H9 (cell line): ENCODE results near the gene ATP8A2. TPM values are rescaled to one million over a fixed set of nuclear protein-coding genes. Genes with fewer than 3 reads are reported as not detected.

ENCODE experiments used
- DNase-seq: peaks from one replicate; pipeline ENCODE4 v3.0.0-alpha.2; 2017
- H2AFZ ChIP-seq: one replicate; pipeline ENCODE4 v1.6.1; 2013; ENCODE audit warnings: mild to moderate bottlenecking, low read length, control low read depth, moderate library complexity
- H2AK5ac ChIP-seq: 2 replicates; pipeline ENCODE4 v1.6.1; 2013; ENCODE audit warnings: low read length, control low read depth, mixed read lengths; ENCODE audit not compliant: insufficient read length
- H2BK120ac ChIP-seq: one replicate; pipeline ENCODE4 v1.6.1; 2013; ENCODE audit warnings: low read depth, mild to moderate bottlenecking, low read length, control low read depth, inconsistent platforms; ENCODE audit not compliant: poor library complexity, severe bottlenecking
- H2BK12ac ChIP-seq: 2 replicates; pipeline ENCODE4 v1.6.1; 2013; ENCODE audit warnings: low read length, control low read depth, mixed read lengths, low read depth; ENCODE audit not compliant: insufficient read length
- H2BK15ac ChIP-seq: 2 replicates; pipeline ENCODE4 v1.6.1; 2013; ENCODE audit warnings: low read depth, low read length, control low read depth
- H2BK20ac ChIP-seq: one replicate; pipeline ENCODE4 v1.6.1; 2013; ENCODE audit warnings: low read depth, mild to moderate bottlenecking, low read length, control low read depth, inconsistent platforms; ENCODE audit not compliant: poor library complexity, severe bottlenecking
- H2BK5ac ChIP-seq: 2 replicates; pipeline ENCODE4 v1.6.1; 2013; ENCODE audit warnings: low read length, control low read depth, mixed read lengths; ENCODE audit not compliant: insufficient read length
- H3K14ac ChIP-seq: 2 replicates; pipeline ENCODE4 v1.6.1; 2013; ENCODE audit warnings: low read length, control low read depth; ENCODE audit not compliant: insufficient read depth
- H3K18ac ChIP-seq: 2 replicates; pipeline ENCODE4 v1.6.1; 2013; ENCODE audit warnings: low read depth, mild to moderate bottlenecking, mixed read lengths, low read length, control low read depth; ENCODE audit not compliant: insufficient read length
- H3K23ac ChIP-seq: 2 replicates; pipeline ENCODE4 v1.6.1; 2013; ENCODE audit warnings: low read length, control low read depth, mixed read lengths, low read depth; ENCODE audit not compliant: insufficient read length
- H3K23me2 ChIP-seq: 2 replicates; pipeline ENCODE4 v1.6.1; 2013; ENCODE audit warnings: low read depth, mild to moderate bottlenecking, mixed read lengths, low read length, control low read depth; ENCODE audit not compliant: insufficient read length, poor library complexity, severe bottlenecking
- H3K27ac ChIP-seq: 2 replicates; pipeline ENCODE4 v1.5.1; 2013; ENCODE audit warnings: low read length, control low read depth, mixed read lengths, low read depth; ENCODE audit not compliant: insufficient read length
- H3K27me3 ChIP-seq: 2 replicates; pipeline ENCODE4 v1.6.1; 2013; ENCODE audit warnings: low read length, control low read depth, inconsistent platforms; ENCODE audit not compliant: insufficient read depth
- H3K4ac ChIP-seq: 2 replicates; pipeline ENCODE4 v1.6.1; 2013; ENCODE audit warnings: low read depth, mild to moderate bottlenecking, control low read depth, inconsistent platforms, low read length, moderate library complexity
- H3K4me1 ChIP-seq: 2 replicates; pipeline ENCODE4 v1.6.1; 2013; ENCODE audit warnings: low read length, control low read depth, inconsistent platforms; ENCODE audit not compliant: insufficient read depth
- H3K4me2 ChIP-seq: 2 replicates; pipeline ENCODE4 v1.6.1; 2013; ENCODE audit warnings: low read length, control low read depth, mixed read lengths; ENCODE audit not compliant: insufficient read length, insufficient read depth
- H3K56ac ChIP-seq: 2 replicates; pipeline ENCODE4 v1.6.1; 2013; ENCODE audit warnings: low read depth, mild to moderate bottlenecking, mixed read lengths, low read length, control low read depth; ENCODE audit not compliant: insufficient read length
- H3K79me1 ChIP-seq: 2 replicates; pipeline ENCODE4 v1.6.1; 2013; ENCODE audit warnings: low read depth, mild to moderate bottlenecking, moderate library complexity, low read length, control low read depth, inconsistent platforms; ENCODE audit not compliant: insufficient read depth, poor library complexity, severe bottlenecking
- H3K79me2 ChIP-seq: 2 replicates; pipeline ENCODE4 v1.6.1; 2013; ENCODE audit warnings: low read length, control low read depth, inconsistent platforms; ENCODE audit not compliant: insufficient read depth
- H3K9ac ChIP-seq: 2 replicates; pipeline ENCODE4 v1.6.1; 2013; ENCODE audit warnings: low read length, control low read depth, mixed read lengths; ENCODE audit not compliant: insufficient read length; ENCODE audit errors: extremely low read depth
- H3K9me3 ChIP-seq: one replicate; pipeline ENCODE4 v1.6.1; 2013; ENCODE audit warnings: low read depth, low read length, inconsistent platforms; ENCODE audit not compliant: control insufficient read depth
- H3T11ph ChIP-seq: one replicate; pipeline ENCODE4 v1.6.1; 2013; ENCODE audit warnings: mild to moderate bottlenecking, low read length, control low read depth, inconsistent platforms
- H4K20me1 ChIP-seq: one replicate; pipeline ENCODE4 v1.6.1; 2013; ENCODE audit not compliant: control insufficient read depth, insufficient read length, insufficient read depth
- H4K5ac ChIP-seq: 2 replicates; pipeline ENCODE4 v1.6.1; 2013; ENCODE audit warnings: low read depth, mild to moderate bottlenecking, mixed read lengths, low read length, control low read depth; ENCODE audit not compliant: insufficient read length
- H4K8ac ChIP-seq: replicated peaks from 2 replicates; pipeline ENCODE4 v1.6.1; 2013; ENCODE audit warnings: low read length, control low read depth, mixed read lengths, low read depth; ENCODE audit not compliant: insufficient read length
- H4K91ac ChIP-seq: 2 replicates; pipeline ENCODE4 v1.6.1; 2013; ENCODE audit warnings: low read depth, mild to moderate bottlenecking, moderate library complexity, mixed read lengths, low read length, control low read depth; ENCODE audit not compliant: insufficient read length
- H3K27ac Mint-ChIP-seq, 3 experiments: 2 replicates in 2 of 3; 3 replicates in 1 of 3; pipeline ENCODE4 v1.8.0; 2020 to 2021; ENCODE audit warnings: mixed read lengths in 3 of 3, mild to moderate bottlenecking in 1 of 3, moderate library complexity in 1 of 3
- H3K27me3 Mint-ChIP-seq: 2 replicates; pipeline ENCODE4 v1.8.0; 2021; ENCODE audit warnings: low read depth, mild to moderate bottlenecking, moderate library complexity, mixed read lengths
- H3K36me3 Mint-ChIP-seq, 3 experiments: 2 replicates in 2 of 3; 3 replicates in 1 of 3; pipeline ENCODE4 v1.8.0; 2020 to 2021; ENCODE audit warnings: low read depth in 3 of 3, mixed read lengths in 3 of 3; ENCODE audit not compliant: insufficient read depth in 1 of 3
- H3K4me1 Mint-ChIP-seq, 2 experiments: 2 replicates each; pipeline ENCODE4 v1.8.0; 2020; ENCODE audit warnings: mixed read lengths in 2 of 2
- H3K4me3 Mint-ChIP-seq, 2 experiments: 2 replicates in 1 of 2; 3 replicates in 1 of 2; pipeline ENCODE4 v1.8.0; 2020 to 2021; ENCODE audit warnings: mild to moderate bottlenecking in 2 of 2, mixed read lengths in 2 of 2, moderate library complexity in 1 of 2
- H3K9me3 Mint-ChIP-seq, 2 experiments: 2 replicates in 1 of 2; 3 replicates in 1 of 2; pipeline ENCODE4 v1.8.0; 2020; ENCODE audit warnings: mild to moderate bottlenecking in 2 of 2, mixed read lengths in 2 of 2, moderate library complexity in 1 of 2
- CTCF ChIP-seq: fragments of 200-600 bp; sonication (generic); conservative IDR thresholded peaks from 3 replicates; pipeline ENCODE4 v1.8.0; 2021; ENCODE audit warnings: antibody characterized with exemption, mild to moderate bottlenecking
- WGBS: extraction: QIAGEN DNeasy Blood & Tissue Kit; methylation state at CpG from one replicate; pipeline ENCODE4 v1.1.7; 2013; ENCODE audit warnings: missing lambda C conversion rate, low lambda C conversion rate, mixed read lengths; ENCODE audit not compliant: insufficient read length; ENCODE audit errors: extremely low coverage; 5-methylcytosine and 5-hydroxymethylcytosine counted together
- total RNA-seq: library from RNA; stranded (reverse); gene quantifications from 2 replicates; pipeline ENCODE4 v1.2.1, GENCODE V29; 2021

ATP8A2 gene
- total RNA-seq, 1 experiment from 2014 or later, result 18.2 TPM

GRCh38 chr13:25928941-25929505 lies 557.2 kb downstream of the ATP8A2 start:
- TF ChIP-seq CTCF, result no peak
- Histone ChIP-seq H3K56ac (no peak overlapping the region), H3K23me2 (no peaks in the 10 kb centered on the region), H4K20me1 (no peaks in the 10 kb centered on the region), H3K27me3 (no peaks in the 10 kb centered on the region), H3K79me2 (no peaks in the 10 kb centered on the region), H3K4ac (no peak overlapping the region), H3K18ac (no peak overlapping the region), H2BK15ac (no peak overlapping the region), H3K79me1 (no peaks in the 10 kb centered on the region), H2BK20ac (no peak overlapping the region), H3K27ac (no peak overlapping the region), H3K4me2 (no peak overlapping the region), H2AK5ac (no peak overlapping the region), H3K9ac (no peak overlapping the region), H3K9me3 (no peaks in the 10 kb centered on the region), H2BK5ac (no peak overlapping the region), H4K91ac (no peak overlapping the region), H2BK120ac (no peak overlapping the region), H3K4me1 (peaks cover 2% of the 10 kb centered on the region; the same call in 1 of the 2 replicates), H2AFZ (no peak overlapping the region), H3K14ac (no peak overlapping the region), H4K5ac (no peak overlapping the region), H4K8ac (no peak overlapping the region), H2BK12ac (no peak overlapping the region), H3T11ph (no peak overlapping the region), H3K23ac (no peak overlapping the region)
- WGBS, result no CpG with 5 or more reads among the region's 12 CpGs
- no peak overlapping the region for H3K4me3 Mint-ChIP-seq
- H3K27ac Mint-ChIP-seq, result peak overlapping the region in 2 of 3 experiments; percentile 2 to 55; a peak in 2 of 7 replicates
- H3K4me1 Mint-ChIP-seq, result peaks cover 47 to 56% of the 10 kb centered on the region in 2 experiments
- H3K36me3 Mint-ChIP-seq, result peaks cover 0 to 5% (median 0%) of the 10 kb centered on the region in 3 experiments; a peak in 3 of 7 replicates
- H3K9me3 Mint-ChIP-seq, result peaks cover 0 to 2% of the 10 kb centered on the region in 2 experiments; a peak in 1 of 5 replicates
- H3K27me3 Mint-ChIP-seq, result peaks cover 3% of the 10 kb centered on the region; the same call in 1 of the 2 replicates
- no peak for DNase-seq
